SU-DHL-6 (cell line): ENCODE measurements around the gene KRTDAP.

ENCODE experiments used
- H2AFZ ChIP-seq: fragments of 200-600 bp; sonication (generic); 2 replicates; pipeline ENCODE4 v1.6.1; 2014; ENCODE audit warnings: low read depth, mild to moderate bottlenecking, moderate library complexity, mixed read lengths, antibody characterized with exemption, low read length; ENCODE audit not compliant: severe bottlenecking
- H3F3A ChIP-seq: fragments of 200-600 bp; shearing (Covaris generic); 2 replicates; pipeline ENCODE4 v1.6.0; 2016; ENCODE audit warnings: antibody characterized with exemption, mild to moderate bottlenecking; ENCODE audit not compliant: insufficient read depth
- H3K27ac ChIP-seq: fragments of 200-600 bp; sonication (generic); 2 replicates; pipeline ENCODE4 v1.5.1; 2016; ENCODE audit warnings: low read depth, mild to moderate bottlenecking, low read length, moderate library complexity, mixed read lengths
- H3K27me3 ChIP-seq: fragments of 200-600 bp; sonication (generic), shearing (Covaris generic); 2 replicates; pipeline ENCODE4 v1.6.0; 2014; ENCODE audit warnings: mild to moderate bottlenecking, low read length
- H3K36me3 ChIP-seq: fragments of 200-600 bp; sonication (generic); 2 replicates; pipeline ENCODE4 v1.6.1; 2014; ENCODE audit warnings: mild to moderate bottlenecking, low read length, mixed read lengths
- H3K4me2 ChIP-seq: fragments of 300-600, 200-600 bp; shearing (Covaris generic), sonication (generic); 2 replicates; pipeline ENCODE4 v1.6.0; 2014; ENCODE audit warnings: low read length, low read depth, mild to moderate bottlenecking; ENCODE audit not compliant: poor library complexity, severe bottlenecking
- H3K4me3 ChIP-seq: fragments of 200-600 bp; sonication (generic); 2 replicates; pipeline ENCODE4 v1.5.1; 2014; ENCODE audit warnings: antibody characterized with exemption, low read length, mild to moderate bottlenecking, mixed read lengths; ENCODE audit not compliant: insufficient read depth, poor library complexity, severe bottlenecking
- H3K79me2 ChIP-seq: fragments of 200-600 bp; sonication (generic); 2 replicates; pipeline ENCODE4 v1.6.1; 2014; ENCODE audit warnings: mild to moderate bottlenecking, low read length, moderate library complexity; ENCODE audit not compliant: insufficient read depth
- H3K9ac ChIP-seq: fragments of 200-600 bp; sonication (generic); 2 replicates; pipeline ENCODE4 v1.7.0; 2014; ENCODE audit warnings: mild to moderate bottlenecking, low read length
- H3K9me2 ChIP-seq: fragments of 200-600 bp; sonication (generic); replicated peaks from 2 replicates; pipeline ENCODE4 v1.6.1; 2014; ENCODE audit warnings: low read length; ENCODE audit not compliant: insufficient read depth
- H3K9me3 ChIP-seq: fragments of 200-600 bp; sonication (generic); 2 replicates; pipeline ENCODE4 v1.6.1; 2014; ENCODE audit warnings: low read length, mixed read lengths; ENCODE audit not compliant: insufficient read depth
- H4K20me1 ChIP-seq: fragments of 200-600 bp; sonication (generic); 2 replicates; pipeline ENCODE4 v1.6.1; 2014; ENCODE audit warnings: low read depth, mild to moderate bottlenecking, antibody characterized with exemption, low read length, moderate library complexity, mixed read lengths
- CTCF ChIP-seq: fragments of 200-600 bp; sonication (generic); IDR thresholded peaks from one replicate; pipeline ENCODE4 v1.5.1; 2017; ENCODE audit warnings: antibody characterized with exemption, mild to moderate bottlenecking, low read length, moderate library complexity; ENCODE audit not compliant: insufficient read depth, poor library complexity, severe bottlenecking
- EZH2phosphoT487 ChIP-seq: fragments of 200-600 bp; sonication (generic), shearing (Covaris generic); conservative IDR thresholded peaks from 2 replicates; pipeline ENCODE4 v1.6.1; 2018; ENCODE audit warnings: mild to moderate bottlenecking, antibody characterized with exemption, low read length, moderate library complexity, mixed read lengths

The KRTDAP gene

GRCh38 chr19:35490364-35490763, at the start of gene KRTDAP:
KRTDAP (minus strand) TSS chr19:35490464; CDS start chr19:35490442, 22 bp downstream.
- Histone ChIP-seq H4K20me1 (no peaks in the 10 kb centered on the region), H3K36me3 (no peaks in the 10 kb centered on the region), H3K4me3 (no peak within 1 kb of the TSS), H3K4me2 (no peak within 1 kb of the TSS), H3F3A (no peaks in the 10 kb centered on the region), H3K9me2 (no peaks in the 10 kb centered on the region), H3K9ac (no peak within 1 kb of the TSS), H3K27ac (no peak within 1 kb of the TSS), H2AFZ (no peak within 1 kb of the TSS), H3K79me2 (no peaks in the 10 kb centered on the region), H3K9me3 (no peaks in the 10 kb centered on the region), H3K27me3 (no peaks in the 10 kb centered on the region)
- TF ChIP-seq CTCF (no peak), EZH2phosphoT487 (no peak)

GRCh38 chr19:35539850-35540249, 49.6 kb upstream of the KRTDAP start:
- Histone ChIP-seq H3K79me2 (peaks cover 5% of the 10 kb centered on the region; the same call in 1 of the 2 replicates), H2AFZ (no peak overlapping the region), H3F3A (no peaks in the 10 kb centered on the region), H3K27me3 (no peaks in the 10 kb centered on the region), H3K36me3 (no peaks in the 10 kb centered on the region), H3K9me3 (no peaks in the 10 kb centered on the region), H4K20me1 (no peaks in the 10 kb centered on the region), H3K9ac (no peak overlapping the region), H3K27ac (no peak overlapping the region), H3K9me2 (no peaks in the 10 kb centered on the region), H3K4me3 (no peak overlapping the region), H3K4me2 (no peak overlapping the region)
- TF ChIP-seq CTCF (no peak), EZH2phosphoT487 (no peak)

- H3K36me3 ChIP-seq: no peaks in the 10 kb centered on the region
- no peak overlapping the region for H2AFZ ChIP-seq
- H3K9me3 ChIP-seq: no peaks in the 10 kb centered on the region
- no peak overlapping the region for H3K9ac ChIP-seq
- no peak overlapping the region for H3K27ac ChIP-seq
- H3K79me2 ChIP-seq: no peaks in the 10 kb centered on the region
- H3K4me3 ChIP-seq: no peak overlapping the region
- H3K4me2 ChIP-seq: no peak overlapping the region
- H3K27me3 ChIP-seq: no peaks in the 10 kb centered on the region
- H3F3A ChIP-seq: no peaks in the 10 kb centered on the region
- no peaks in the 10 kb centered on the region for H4K20me1 ChIP-seq
- TF ChIP-seq CTCF: no peak
- no peak for TF ChIP-seq EZH2phosphoT487
- H3K9me2 ChIP-seq: no peaks in the 10 kb centered on the region
Measured at GRCh38 chr19:35539314-35539713, 49.0 kb upstream of the KRTDAP start.
